Stomach (tissue), 9 donors: ENCODE data around the gene ADSS1. TPM values are rescaled to one million over a fixed set of nuclear protein-coding genes. Genes with fewer than 3 reads are reported as not detected.
A peak's percentile ranks its signal among the peaks of the same experiment; 100 is the strongest.

Source experiments
- DNase-seq, 2 donors: peaks; one replicate each; pipeline versions ENCODE4 v3.0.0 to v3.0.0-alpha.2; 2013 to 2019
- H3K27ac ChIP-seq, 5 donors: fragments of 200-600 bp in 4 of 5; sonication (generic) in 4 of 5; one replicate each; pipeline ENCODE4 v1.5.1; 2013 to 2019; ENCODE audit warnings: mild to moderate bottlenecking in 1 of 5, moderate library complexity in 1 of 5
- H3K27me3 ChIP-seq, 3 donors: fragments of 200-600 bp; sonication (generic); one replicate each; pipeline ENCODE4 v1.5.1; 2017 to 2019; ENCODE audit warnings: mixed run types in 1 of 3
- H3K36me3 ChIP-seq, 4 donors: fragments of 200-600 bp; sonication (generic); 1 replicate in 3 of 4; 2 replicates in 1 of 4; pipeline ENCODE4 v1.5.1; 2016 to 2019
- H3K4me1 ChIP-seq, 4 donors: fragments of 200-600 bp; sonication (generic); one replicate each; pipeline ENCODE4 v1.5.1; 2016 to 2019
- H3K4me3 ChIP-seq, 4 donors: fragments of 200-600 bp; sonication (generic) in 3 of 4; one replicate each; pipeline ENCODE4 v1.5.1; 2016 to 2019; ENCODE audit warnings: mild to moderate bottlenecking in 1 of 4
- H3K9me3 ChIP-seq, 4 donors: fragments of 200-600 bp; sonication (generic); one replicate each; pipeline ENCODE4 v1.5.1; 2016 to 2019
- CTCF ChIP-seq, 7 experiments: fragments of 450-650 bp in 4 of 7; fragments of 200-600 bp in 3 of 7; sonication (generic) in 3 of 7; IDR thresholded peaks; one replicate each; pipeline ENCODE4 v1.5.1; 2016 to 2019; ENCODE audit warnings: antibody characterized with exemption in 7 of 7, control low read depth in 2 of 7, mild to moderate bottlenecking in 1 of 7
- EP300 ChIP-seq: sonication (generic); formaldehyde crosslinking; IDR thresholded peaks from one replicate; pipeline ENCODE4 v1.6.1; 2017; ENCODE audit warnings: antibody characterized with exemption
- POLR2A ChIP-seq, 4 donors: fragments of 450-650 bp; IDR thresholded peaks; one replicate each; pipeline ENCODE4 v1.6.1; 2016; ENCODE audit warnings: antibody characterized with exemption in 4 of 4, control low read depth in 2 of 4, mild to moderate bottlenecking in 1 of 4, moderate library complexity in 1 of 4
- POLR2AphosphoS5 ChIP-seq, 3 donors: sonication (generic); formaldehyde crosslinking; IDR thresholded peaks; one replicate each; pipeline ENCODE4 v1.6.1; 2016; ENCODE audit warnings: antibody characterized with exemption in 3 of 3
- WGBS, 5 donors: extraction: QIAGEN DNeasy Blood & Tissue Kit in 3 of 5; methylation state at CpG; one replicate each; pipeline versions ENCODE4 v1.1.5 to v1.1.7; 2013 to 2018; 5-methylcytosine and 5-hydroxymethylcytosine counted together
- intact Hi-C: fragments of 100-400 bp; cut with DNase I; formaldehyde crosslinking; loops from one replicate; pipeline ENCODE4 v1.15.1; 2023; ENCODE audit warnings: low total_unique reads
- polyA plus RNA-seq, 3 donors: library from polyadenylated mRNA; stranded (reverse); fragments of 200-250 nt; gene quantifications; one replicate each; pipeline ENCODE4 v1.2.3, GENCODE V29; 2013
- total RNA-seq, 5 donors: library from RNA; depleted of rRNA; stranded (reverse); fragments of >200 nt; gene quantifications; one replicate each; pipeline versions ENCODE4 v1.1.0 to v1.2.3, GENCODE V29; 2014 to 2016
- donor health status: healthy with polysubstance abuse.
- donor health status: Bipolar disorder and iron deficiency.
- donor health status: healthy.

Gene ADSS1
- total and polyA plus RNA-seq, 8 donors: 7.0 to 59.4 (median 12.3) TPM; not detected in 1

DNA sequence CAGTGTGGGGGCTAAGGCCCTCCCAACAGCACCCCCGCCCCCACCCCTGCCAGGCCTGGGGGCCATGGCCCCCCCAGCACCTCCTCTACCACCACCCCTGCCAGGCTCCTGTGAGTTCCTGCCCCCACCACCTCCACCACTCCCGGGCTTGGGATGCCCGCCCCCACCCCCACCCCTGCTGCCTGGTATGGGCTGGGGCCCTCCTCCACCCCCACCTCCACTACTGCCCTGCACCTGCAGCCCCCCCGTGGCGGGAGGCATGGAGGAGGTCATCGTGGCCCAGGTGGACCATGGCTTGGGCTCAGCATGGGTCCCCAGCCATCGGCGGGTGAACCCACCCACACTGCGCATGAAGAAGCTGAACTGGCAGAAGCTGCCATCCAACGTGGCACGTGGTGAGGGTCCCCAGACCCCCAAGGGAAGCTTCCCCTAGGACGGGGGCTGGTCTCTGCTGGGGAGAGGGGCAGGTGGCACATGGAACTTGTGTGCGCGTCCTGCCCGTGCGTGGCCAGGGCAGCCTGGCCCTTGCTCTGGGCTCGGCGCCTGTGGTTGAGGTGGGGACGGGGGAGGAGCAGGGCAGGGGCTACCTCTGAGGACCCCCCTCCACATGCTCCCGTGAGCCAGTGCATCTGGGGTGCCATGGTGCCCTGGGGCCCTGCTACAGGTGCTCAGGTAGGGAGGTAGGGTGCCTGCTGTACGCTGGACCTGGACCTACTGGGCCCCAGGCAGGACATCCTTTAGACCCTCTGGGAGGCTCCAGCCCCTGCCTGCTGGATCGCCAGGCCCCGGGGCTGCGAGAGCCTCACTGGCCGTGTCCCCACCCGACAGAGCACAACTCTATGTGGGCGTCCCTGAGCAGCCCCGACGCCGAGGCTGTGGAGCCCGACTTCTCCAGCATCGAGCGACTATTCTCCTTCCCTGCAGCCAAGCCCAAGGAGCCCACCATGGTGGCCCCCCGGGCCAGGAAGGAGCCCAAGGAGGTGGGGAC is 16.1 kb upstream of the ADSS1 start:
- Histone ChIP-seq H3K4me1 (peaks cover 4 to 22% (median 16%) of the 10 kb centered on the region in 4 donors), H3K9me3 (no peaks in the 10 kb centered on the region), H3K36me3 (peaks cover 50 to 87% (median 81%) of the 10 kb centered on the region in 4 donors), H3K27me3 (no peaks in the 10 kb centered on the region), H3K27ac (no peak overlapping the region), H3K4me3 (no peak overlapping the region)
- no peak for DNase-seq
- TF ChIP-seq CTCF (IDR thresholded peaks at IDR 0.05) (no peak), POLR2A (IDR thresholded peaks at IDR 0.05) (no peak), POLR2AphosphoS5 (IDR thresholded peaks at IDR 0.05) (no peak), EP300 (no peak)
- intact Hi-C loops: loop anchor here (5.0 kb wide), 1 partner anchor 51 kb away; no protein-coding TSS in a partner anchor
- WGBS, 5 donors: 60 to 68% (median 66%) methylated on average over 8 to 34 of the region's 34 CpGs

DNA sequence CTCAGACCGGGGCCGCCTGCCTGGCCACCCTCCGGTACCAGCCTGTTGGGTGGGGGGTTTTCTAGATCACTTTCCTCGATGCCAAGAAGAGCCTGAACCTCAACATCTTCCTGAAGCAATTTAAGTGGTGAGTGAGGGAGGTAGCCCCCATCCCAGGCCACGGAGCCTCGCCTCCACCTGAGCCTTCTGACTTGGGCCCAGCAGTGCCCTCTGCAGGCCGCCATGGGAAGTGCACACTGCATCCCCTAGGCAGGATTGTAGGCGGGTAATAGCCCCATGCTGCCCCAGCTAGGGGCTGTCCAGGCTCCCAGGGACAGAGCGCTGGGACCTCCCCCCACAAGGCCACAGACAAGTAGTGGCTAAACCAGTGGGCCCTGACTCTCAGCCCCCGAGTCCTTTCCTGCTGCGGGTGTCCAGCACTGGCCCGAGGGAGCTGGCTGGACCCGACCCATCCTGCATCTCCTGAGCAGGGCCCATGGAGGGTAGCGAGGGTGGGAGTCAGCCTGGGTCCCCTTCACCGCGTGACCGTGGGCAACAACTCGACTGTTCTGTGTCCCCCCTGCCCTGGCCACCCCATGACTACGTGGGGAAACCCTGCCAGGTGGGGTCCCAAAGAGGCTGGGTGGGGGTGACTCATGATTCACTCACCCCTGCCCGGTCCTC is 15.3 kb upstream of the ADSS1 start:
- 26 to 58% (median 53%) methylated on average over 7 to 20 of the region's 20 CpGs for WGBS, 5 donors
- intact Hi-C loops: loop anchor here (5.0 kb wide), 1 partner anchor 51 kb away; no protein-coding TSS in a partner anchor
- Histone ChIP-seq H3K9me3 (no peaks in the 10 kb centered on the region), H3K4me3 (no peak overlapping the region), H3K27ac (no peak overlapping the region), H3K27me3 (no peaks in the 10 kb centered on the region), H3K36me3 (peaks cover 50 to 87% (median 81%) of the 10 kb centered on the region in 4 donors), H3K4me1 (peaks cover 4 to 24% (median 16%) of the 10 kb centered on the region in 4 donors)
- TF ChIP-seq CTCF (IDR thresholded peaks at IDR 0.05) (peak in 6 of 7 experiments; percentile 64 to 99 (median 98)), POLR2A (IDR thresholded peaks at IDR 0.05) (no peak), EP300 (no peak), POLR2AphosphoS5 (IDR thresholded peaks at IDR 0.05) (peak in 1 of 3 donors; percentile 43)
- peak; percentile 81 to 89 for DNase-seq

- H3K4me1 ChIP-seq: peaks cover 4 to 31% (median 18%) of the 10 kb centered on the region in 4 donors
- H3K36me3 ChIP-seq: peaks cover 50 to 87% (median 81%) of the 10 kb centered on the region in 4 donors
These were observed 14.5 kb upstream of the ADSS1 start for GRCh38 chr14:104709387-104710039.

More at GRCh38 chr14:104709387-104710039, 14.5 kb upstream of the ADSS1 start:
- H3K27ac ChIP-seq: no peak overlapping the region
- H3K4me3 ChIP-seq: no peak overlapping the region
- peak in 1 of 2 donors; percentile 60 for DNase-seq
- intact Hi-C loops: loop anchor here (5.0 kb wide), 1 partner anchor 52 kb away; no protein-coding TSS in a partner anchor
- H3K27me3 ChIP-seq: no peaks in the 10 kb centered on the region
- H3K9me3 ChIP-seq: no peaks in the 10 kb centered on the region
- 78 to 89% (median 88%) methylated on average over 15 to 18 of the region's 18 CpGs for WGBS, 5 donors
- TF ChIP-seq EP300 (no peak), CTCF (IDR thresholded peaks at IDR 0.05) (no peak), POLR2AphosphoS5 (IDR thresholded peaks at IDR 0.05) (no peak), POLR2A (IDR thresholded peaks at IDR 0.05) (no peak)
